ENCODE data around the gene CYP8B1.

The CYP8B1 gene

DNA sequence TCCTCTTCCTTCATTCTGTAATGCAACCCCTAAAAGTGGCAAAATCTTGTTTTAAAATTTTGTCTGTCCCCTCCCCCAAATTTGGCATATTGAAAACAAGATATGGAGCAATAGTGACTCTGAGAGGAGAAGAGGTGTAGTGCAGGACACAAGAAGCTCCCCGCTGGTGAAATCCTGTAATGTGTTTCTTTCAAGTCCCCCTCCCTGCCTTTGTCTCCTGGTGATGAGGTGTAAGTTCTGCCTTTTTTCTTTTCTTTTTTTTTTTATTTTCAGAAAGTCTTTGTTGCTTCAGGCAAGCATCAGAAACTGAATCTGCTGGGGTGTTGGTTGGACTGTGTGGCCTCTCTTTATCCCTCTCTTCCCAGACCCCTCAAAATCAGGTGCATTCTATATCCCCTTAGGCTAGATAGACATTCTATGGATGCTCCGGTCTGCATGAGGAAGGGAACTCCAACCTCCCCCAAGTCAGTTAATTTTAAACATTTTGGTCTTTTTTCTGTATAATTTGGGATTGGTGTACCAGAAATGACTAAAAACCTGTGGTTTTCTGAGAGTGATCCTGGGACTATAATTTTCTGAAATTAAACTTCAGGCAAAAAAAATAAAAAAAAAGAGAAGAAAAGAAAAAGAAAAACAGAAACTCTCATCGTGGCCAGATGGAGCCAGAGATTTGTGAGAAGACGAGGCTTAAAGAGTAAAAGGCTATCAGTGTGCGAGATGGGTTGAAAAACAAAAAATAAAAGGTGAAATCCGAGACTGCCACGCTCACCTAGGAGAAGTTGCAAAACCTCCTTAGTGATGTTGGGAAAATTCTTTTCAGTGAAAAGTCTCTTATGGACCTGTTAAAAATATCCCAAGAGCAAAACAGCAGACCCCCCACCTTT, 45.0 kb downstream of the CYP8B1 start:
- Mint-ChIP-seq H3K36me3 (ENCODE audit: low read depth) (no peaks in the 10 kb centered on the region), H3K27me3 (peaks cover 3% of the 10 kb centered on the region), H3K4me3 (no peak overlapping the region), H3K27ac (no peak overlapping the region), H3K9me3 (no peaks in the 10 kb centered on the region), H3K4me1 (no peaks in the 10 kb centered on the region)
- DNase-seq (no peak), ATAC-seq (no peak)

DNA sequence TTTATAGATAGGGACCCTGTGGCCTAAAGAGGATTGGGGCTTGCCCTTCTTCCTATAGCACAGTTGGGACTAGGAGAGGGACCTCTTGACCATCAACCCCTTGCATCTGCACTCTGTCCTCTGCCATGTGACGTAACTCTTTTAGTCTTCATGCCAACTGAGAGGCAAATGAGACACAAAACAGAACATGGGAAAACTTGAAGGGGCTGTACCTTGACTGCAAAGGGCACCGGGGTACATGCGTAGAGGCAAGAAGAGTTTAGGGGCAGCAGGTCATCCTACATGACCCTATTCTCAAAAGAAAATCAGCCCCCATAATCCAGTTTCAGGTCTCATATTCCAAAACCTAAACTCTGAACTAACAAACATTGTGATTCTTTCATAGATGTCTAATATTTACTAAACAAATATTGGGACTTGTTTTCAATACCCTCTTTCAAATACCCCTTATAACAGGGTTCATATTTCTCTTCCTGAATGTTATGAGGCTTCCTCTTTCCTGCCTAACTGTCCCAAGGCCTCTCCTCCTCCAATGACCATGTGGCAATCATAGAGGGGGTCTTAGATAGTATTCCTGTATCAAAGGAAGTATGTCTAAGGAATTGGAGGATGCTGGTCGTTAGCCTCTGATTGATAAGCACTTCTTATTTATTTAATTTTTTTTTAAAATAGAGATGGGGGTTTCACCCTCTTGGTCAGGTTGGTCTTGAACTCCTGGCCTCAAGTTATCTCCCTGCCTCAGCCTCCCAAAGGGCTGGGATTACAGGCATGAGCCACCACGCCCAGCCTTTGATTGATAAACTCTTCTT, 45.8 kb downstream of the CYP8B1 start:
- Mint-ChIP-seq H3K27ac (no peak overlapping the region), H3K36me3 (ENCODE audit: low read depth) (no peaks in the 10 kb centered on the region), H3K9me3 (no peaks in the 10 kb centered on the region), H3K4me3 (no peak overlapping the region), H3K4me1 (no peaks in the 10 kb centered on the region), H3K27me3 (peaks cover 3% of the 10 kb centered on the region)
- no peak for ATAC-seq
- no peak for DNase-seq

DNA sequence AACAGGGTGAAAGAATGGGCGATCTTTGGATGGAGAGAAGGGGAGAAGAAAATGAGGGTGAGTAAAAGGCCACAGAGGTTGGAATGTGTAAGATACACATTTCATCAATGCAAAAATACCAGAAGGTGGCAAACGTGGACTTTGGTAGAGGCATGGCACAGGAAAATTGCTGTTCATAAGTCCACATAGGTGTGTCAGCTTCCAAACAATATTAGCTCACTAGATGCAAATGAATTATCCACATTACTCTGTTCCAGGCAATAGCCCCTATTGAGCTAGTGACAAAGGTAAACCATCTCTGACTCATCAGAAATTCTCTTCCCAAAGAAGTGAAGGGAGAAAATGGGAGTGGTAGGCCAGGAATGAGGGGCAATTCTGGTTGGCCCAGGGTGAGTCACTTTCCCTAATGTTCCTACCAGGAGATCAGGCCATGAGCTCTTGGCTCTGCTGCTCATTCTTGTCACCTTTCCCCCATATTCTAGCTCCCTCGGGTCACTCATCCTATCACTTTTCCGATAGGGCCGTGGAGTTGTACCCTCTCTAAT, 46.5 kb downstream of the CYP8B1 start:
- Mint-ChIP-seq H3K4me3 (no peak overlapping the region), H3K27me3 (peaks cover 3% of the 10 kb centered on the region), H3K4me1 (no peaks in the 10 kb centered on the region), H3K36me3 (ENCODE audit: low read depth) (no peaks in the 10 kb centered on the region), H3K27ac (no peak overlapping the region), H3K9me3 (no peaks in the 10 kb centered on the region)
- ATAC-seq (no peak), DNase-seq (no peak)

DNA sequence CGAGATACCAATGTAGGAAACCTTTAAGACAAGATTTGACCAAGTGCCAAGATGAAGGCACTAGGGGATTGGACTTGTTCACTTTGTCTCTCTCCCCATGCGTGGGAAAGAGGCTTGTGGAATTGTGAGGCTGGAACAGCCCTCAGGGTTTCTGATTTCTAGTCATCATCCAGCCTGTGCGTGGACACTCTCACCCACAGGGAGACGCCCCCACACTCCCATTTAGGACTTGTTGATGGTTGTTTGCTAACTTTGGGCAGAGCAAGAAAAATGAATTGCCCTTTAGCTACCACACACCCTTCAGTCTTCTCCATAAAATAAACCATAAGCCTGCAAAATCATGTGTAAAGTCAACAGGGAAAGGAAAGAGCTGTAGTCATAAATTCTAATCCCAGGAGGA, 48.0 kb downstream of the CYP8B1 start:
- DNase-seq (no peak), ATAC-seq (no peak)
- no peaks in the 10 kb centered on the region for H3K36me3 Mint-ChIP-seq (ENCODE audit: low read depth)
- no peaks in the 10 kb centered on the region for H3K9me3 Mint-ChIP-seq
- H3K4me1 Mint-ChIP-seq = no peaks in the 10 kb centered on the region
- no peak overlapping the region for H3K27ac Mint-ChIP-seq
- peaks cover 2% of the 10 kb centered on the region for H3K27me3 Mint-ChIP-seq
- no peak overlapping the region for H3K4me3 Mint-ChIP-seq

DNA sequence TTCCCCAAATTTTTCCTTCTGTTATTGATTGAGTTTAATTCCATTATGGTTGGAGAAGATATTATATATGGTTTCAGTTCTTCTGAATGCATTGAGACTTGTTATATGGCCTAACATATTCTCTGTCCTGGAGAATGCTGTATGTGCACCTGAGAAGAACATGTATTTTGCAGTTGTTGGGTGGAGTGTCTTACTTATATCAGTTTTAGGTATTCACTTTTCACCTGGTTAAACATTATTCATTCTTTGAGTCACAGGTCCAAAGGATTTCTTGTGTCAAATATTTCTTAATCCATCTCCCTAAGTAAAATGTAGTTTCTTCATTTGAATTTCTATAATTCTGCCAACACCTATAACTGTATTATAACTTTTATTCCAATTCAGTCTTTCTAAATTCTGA, 48.7 kb downstream of the CYP8B1 start:
- H3K27me3 Mint-ChIP-seq = peaks cover 2% of the 10 kb centered on the region
- no peak for ATAC-seq
- H3K9me3 Mint-ChIP-seq = no peaks in the 10 kb centered on the region
- no peak overlapping the region for H3K27ac Mint-ChIP-seq
- H3K4me3 Mint-ChIP-seq = no peak overlapping the region
- H3K36me3 Mint-ChIP-seq (ENCODE audit: low read depth) = no peaks in the 10 kb centered on the region
- no peaks in the 10 kb centered on the region for H3K4me1 Mint-ChIP-seq
- DNase-seq = no peak

DNA sequence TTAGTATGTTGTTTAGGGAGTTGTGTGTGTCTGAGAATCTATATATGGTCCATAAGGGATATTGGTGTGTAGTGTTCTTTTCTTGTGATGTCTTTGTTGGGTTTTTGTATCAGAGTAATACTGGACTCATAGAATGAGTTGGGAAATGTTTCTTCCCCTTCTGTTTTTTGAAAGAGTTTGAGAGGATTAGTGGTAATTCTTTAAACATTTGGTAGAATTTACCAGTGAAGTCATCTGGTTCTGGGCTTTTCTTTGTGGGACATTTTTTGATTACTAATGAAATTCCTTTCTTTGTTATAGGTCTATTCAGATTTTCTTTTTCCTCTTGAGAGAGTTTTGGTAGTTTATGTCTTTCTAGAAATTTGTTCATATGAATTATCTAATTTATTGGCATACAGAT, 49.5 kb downstream of the CYP8B1 start:
- H3K27me3 Mint-ChIP-seq = peaks cover 2% of the 10 kb centered on the region
- H3K4me3 Mint-ChIP-seq = no peak overlapping the region
- H3K36me3 Mint-ChIP-seq (ENCODE audit: low read depth) = no peaks in the 10 kb centered on the region
- DNase-seq (no peak), ATAC-seq (no peak)
- no peaks in the 10 kb centered on the region for H3K4me1 Mint-ChIP-seq
- H3K27ac Mint-ChIP-seq = no peak overlapping the region
- H3K9me3 Mint-ChIP-seq = no peaks in the 10 kb centered on the region

DNA sequence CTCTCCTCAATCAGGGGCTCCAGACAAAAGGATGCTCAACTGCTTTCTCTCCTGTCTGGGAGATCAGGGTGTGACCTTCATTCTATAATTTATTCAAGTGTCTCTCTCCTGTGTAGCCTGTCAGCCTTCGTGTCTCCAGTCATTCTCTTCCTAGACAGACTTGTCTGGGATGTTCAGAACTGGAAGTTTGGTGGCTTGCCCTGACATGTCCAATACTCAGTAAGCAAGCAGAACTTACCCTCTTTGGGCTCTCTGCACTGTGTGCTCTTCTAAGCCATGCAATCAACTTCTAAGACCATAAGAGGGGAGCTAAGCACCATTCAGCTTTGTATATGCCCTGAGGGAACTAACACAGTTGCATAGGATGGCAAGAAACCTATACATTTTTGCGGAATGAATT, 52.3 kb downstream of the CYP8B1 start:
- Mint-ChIP-seq H3K27ac (no peak overlapping the region), H3K27me3 (peaks cover 2% of the 10 kb centered on the region), H3K9me3 (no peaks in the 10 kb centered on the region), H3K36me3 (ENCODE audit: low read depth) (no peaks in the 10 kb centered on the region), H3K4me3 (no peak overlapping the region), H3K4me1 (no peaks in the 10 kb centered on the region)
- ATAC-seq (no peak), DNase-seq (no peak)

DNA sequence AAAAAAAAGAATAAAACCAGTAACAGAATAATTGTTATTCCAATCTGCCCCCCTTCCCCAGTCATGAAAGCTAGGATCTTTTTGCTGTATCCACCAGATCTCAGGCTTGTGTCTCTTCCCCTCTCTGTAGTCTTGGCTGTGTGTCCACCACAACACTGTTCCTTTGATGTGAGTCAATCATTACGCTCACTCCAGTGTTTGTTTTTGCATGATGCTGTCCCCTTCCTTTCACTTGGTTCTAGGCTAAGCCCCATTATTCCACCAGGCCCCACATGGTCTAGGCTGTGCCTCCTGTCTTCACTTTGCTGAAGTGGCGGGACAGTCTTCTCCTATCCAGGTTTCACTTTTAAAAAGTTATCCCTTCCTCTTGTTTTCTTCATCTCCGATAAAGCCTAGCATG, 52.9 kb downstream of the CYP8B1 start:
- Mint-ChIP-seq H3K27me3 (peaks cover 2% of the 10 kb centered on the region), H3K27ac (no peak overlapping the region), H3K4me1 (no peaks in the 10 kb centered on the region), H3K9me3 (no peaks in the 10 kb centered on the region), H3K36me3 (ENCODE audit: low read depth) (no peaks in the 10 kb centered on the region), H3K4me3 (no peak overlapping the region)
- ATAC-seq (no peak), DNase-seq (no peak)
